ENCODE data around the gene NOSIP. TPM values are rescaled to one million over a fixed set of nuclear protein-coding genes. Genes with fewer than 3 reads are reported as not detected.

NOSIP gene
- total RNA-seq, 1 donor from 2014 or later, result 49.6 TPM

- no peak for ATAC-seq
- no peak for DNase-seq (ENCODE audit: missing footprints)
- intact Hi-C loops (cut with DNase I), result no loop called here
Measured at GRCh38 chr19:49556412-49557398, 23.7 kb downstream of the NOSIP start.

GRCh38 chr19:49555600-49556411 lies 24.6 kb downstream of the NOSIP start:
- intact Hi-C loops (cut with DNase I), result no loop called here
- ATAC-seq (peak; percentile 37), DNase-seq (ENCODE audit: missing footprints) (no peak)

- intact Hi-C loops (cut with DNase I), result no loop called here
- ATAC-seq (peak; percentile 6), DNase-seq (ENCODE audit: missing footprints) (no peak)
Measured at GRCh38 chr19:49554701-49555181, 25.6 kb downstream of the NOSIP start.

- intact Hi-C loops (cut with DNase I), result no loop called here
- no peak for DNase-seq (ENCODE audit: missing footprints)
- peak; percentile 4 for ATAC-seq
Measured at GRCh38 chr19:49553451-49554271, 26.7 kb downstream of the NOSIP start.

- DNase-seq (ENCODE audit: missing footprints) (no peak), ATAC-seq (no peak)
- intact Hi-C loops (cut with DNase I), result no loop called here
Measured at GRCh38 chr19:49552749-49553148, 27.6 kb downstream of the NOSIP start.

GRCh38 chr19:49551531-49551930 lies 28.8 kb downstream of the NOSIP start:
- DNase-seq (ENCODE audit: missing footprints), result no peak
- no peak for ATAC-seq
- intact Hi-C loops (cut with DNase I), result no loop called here

GRCh38 chr19:49549045-49549444 lies 31.3 kb downstream of the NOSIP start:
- intact Hi-C loops (cut with DNase I), result no loop called here
- no peak for ATAC-seq

GRCh38 chr19:49546825-49547565 lies 33.4 kb downstream of the NOSIP start:
- intact Hi-C loops (cut with DNase I), result loop anchor here (1.0 to 2.0 kb wide), 4 partner anchors 41 to 154 kb away; partner anchors contain the start of gene FLT3LG
- DNase-seq (ENCODE audit: missing footprints), result no peak
- peak; percentile 83 for ATAC-seq

More at GRCh38 chr19:49549045-49549444, 31.3 kb downstream of the NOSIP start:
- DNase-seq (ENCODE audit: missing footprints), result no peak

GRCh38 chr19:49544154-49544553 lies 36.2 kb downstream of the NOSIP start:
- DNase-seq (ENCODE audit: missing footprints) (no peak), ATAC-seq (no peak)
- intact Hi-C loops (cut with DNase I), result no loop called here

- intact Hi-C loops (cut with DNase I), result no loop called here
- ATAC-seq (no peak), DNase-seq (ENCODE audit: missing footprints) (no peak)
Measured at GRCh38 chr19:49543032-49543431, 37.3 kb downstream of the NOSIP start.

- DNase-seq (ENCODE audit: missing footprints) (no peak), ATAC-seq (no peak)
- intact Hi-C loops (cut with DNase I), result no loop called here
Measured at GRCh38 chr19:49542446-49542845, 37.9 kb downstream of the NOSIP start.

GRCh38 chr19:49541914-49542313 lies 38.4 kb downstream of the NOSIP start:
- no peak for ATAC-seq
- intact Hi-C loops (cut with DNase I), result no loop called here
- no peak for DNase-seq (ENCODE audit: missing footprints)

- DNase-seq (ENCODE audit: missing footprints) (no peak), ATAC-seq (no peak)
- intact Hi-C loops (cut with DNase I), result no loop called here
Measured at GRCh38 chr19:49539192-49539952, 41.0 kb downstream of the NOSIP start.

GRCh38 chr19:49538643-49539042 lies 41.7 kb downstream of the NOSIP start:
- ATAC-seq (no peak), DNase-seq (ENCODE audit: missing footprints) (no peak)
- intact Hi-C loops (cut with DNase I), result no loop called here

- intact Hi-C loops (cut with DNase I), result no loop called here
- ATAC-seq (no peak), DNase-seq (ENCODE audit: missing footprints) (no peak)
Measured at GRCh38 chr19:49536921-49537462, 43.4 kb downstream of the NOSIP start.

GRCh38 chr19:49534632-49535385 lies 45.5 kb downstream of the NOSIP start:
- ATAC-seq, result no peak
- DNase-seq (ENCODE audit: missing footprints), result no peak
- intact Hi-C loops (cut with DNase I), result no loop called here
